Activated CD4-positive, alpha-beta T cell treated with anti-CD3 and anti-CD28 coated beads, Interleukin-2, amount 10 ng/mL, durations not matched to agents 24 days and 14 days (primary cell): Measurements from ENCODE around the gene KRTAP5-9. TPM values are rescaled to one million over a fixed set of nuclear protein-coding genes. Genes with fewer than 3 reads are reported as not detected.
"Not testable (repeated sequence)": the region's sequence is repeated elsewhere in the genome, so short reads cannot be mapped to it uniquely, and the experiment has no call there.

ENCODE experiments used
- DNase-seq: peaks from one replicate; pipeline ENCODE4 v3.0.0; 2022
- H3K27ac Mint-ChIP-seq: one replicate; pipeline ENCODE4 v1.8.0; 2022; ENCODE audit warnings: mild to moderate bottlenecking, mixed read lengths
- H3K27me3 Mint-ChIP-seq: one replicate; pipeline ENCODE4 v1.8.0; 2022; ENCODE audit warnings: mixed read lengths
- H3K36me3 Mint-ChIP-seq: one replicate; pipeline ENCODE4 v1.8.0; 2022; ENCODE audit warnings: low read depth, mild to moderate bottlenecking, mixed read lengths
- H3K4me1 Mint-ChIP-seq: one replicate; pipeline ENCODE4 v1.8.0; 2021; ENCODE audit warnings: mixed read lengths
- H3K4me3 Mint-ChIP-seq: one replicate; pipeline ENCODE4 v1.8.0; 2022; ENCODE audit warnings: mild to moderate bottlenecking, moderate library complexity, mixed read lengths
- H3K9me3 Mint-ChIP-seq: one replicate; pipeline ENCODE4 v1.8.0; 2021; ENCODE audit warnings: mixed read lengths
- intact Hi-C: fragments of 100-400 bp; cut with micrococcal nuclease; formaldehyde crosslinking; loops from one replicate; pipeline ENCODE4 v1.15.1; 2023
- total RNA-seq: library from RNA; stranded (reverse); gene quantifications from 2 replicates; pipeline ENCODE4 v1.2.3, GENCODE V29; 2022

KRTAP5-9 gene
- total RNA-seq, 1 donor from 2014 or later = not detected

DNA sequence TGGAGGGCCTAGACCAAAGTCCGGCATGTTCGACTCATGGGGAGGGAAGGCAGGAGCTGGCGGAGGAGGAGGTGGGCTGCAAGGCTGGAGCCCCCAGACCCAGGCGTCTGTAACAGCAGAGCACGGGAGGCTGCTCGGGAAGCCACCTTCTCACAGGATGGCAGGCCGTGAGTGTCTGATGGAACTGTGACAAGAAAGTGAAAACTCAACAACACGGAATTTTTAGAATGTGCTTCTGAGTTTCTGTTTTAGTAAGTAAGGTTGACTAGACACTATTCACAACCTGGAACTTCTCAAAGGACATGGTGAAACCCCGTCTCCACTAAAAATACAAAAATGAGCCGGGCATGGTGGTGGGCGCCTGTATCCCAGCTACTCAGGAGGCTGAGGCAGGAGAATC lies 8.2 kb upstream of the KRTAP5-9 start:
- DNase-seq, intact Hi-C loops, H3K27me3 Mint-ChIP-seq, H3K4me1 Mint-ChIP-seq, H3K36me3 Mint-ChIP-seq, H3K4me3 Mint-ChIP-seq, H3K27ac Mint-ChIP-seq: not testable (repeated sequence)
- H3K9me3 Mint-ChIP-seq = peaks cover 12% of the 10 kb centered on the region

DNA sequence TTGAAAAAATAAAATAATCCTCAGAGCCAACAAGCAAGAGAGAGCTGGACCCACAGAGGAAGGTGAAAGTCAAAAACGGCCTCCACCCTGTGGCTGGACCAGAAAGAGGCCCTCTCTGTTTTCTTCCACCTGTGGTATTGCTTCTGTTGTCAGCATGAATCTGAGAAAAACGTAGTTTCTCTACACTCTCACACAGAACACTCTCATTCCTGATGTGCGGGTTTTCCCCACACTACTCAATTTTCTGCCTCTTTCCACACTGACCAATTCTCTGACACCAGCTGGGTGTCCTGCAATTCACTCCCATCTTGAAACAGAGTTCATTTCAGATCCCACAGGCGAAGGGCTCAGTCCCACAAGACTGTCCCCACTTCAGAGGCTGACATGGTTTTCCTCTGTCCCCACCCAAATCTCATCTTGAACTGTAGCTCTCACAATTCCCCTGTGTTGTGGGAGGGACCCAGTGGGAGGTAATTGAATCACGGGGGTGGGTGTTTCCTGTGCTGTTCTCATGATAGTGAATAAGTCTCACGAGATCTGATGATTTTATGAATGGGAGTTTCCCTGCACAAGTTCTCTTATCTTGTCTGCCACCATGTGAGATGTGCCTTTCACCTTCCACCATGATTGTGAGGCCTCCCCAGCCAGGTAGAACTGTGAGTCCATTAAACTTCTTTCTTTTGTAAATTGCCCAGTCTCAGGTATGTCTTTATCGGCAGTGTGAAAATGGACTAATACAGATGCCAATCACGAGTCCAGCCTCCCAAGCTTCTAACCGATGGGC lies 7.5 kb upstream of the KRTAP5-9 start:
- intact Hi-C loops, H3K27ac Mint-ChIP-seq, H3K4me1 Mint-ChIP-seq, H3K27me3 Mint-ChIP-seq, H3K4me3 Mint-ChIP-seq, H3K36me3 Mint-ChIP-seq, DNase-seq: not testable (repeated sequence)
- peaks cover 12% of the 10 kb centered on the region for H3K9me3 Mint-ChIP-seq

DNA sequence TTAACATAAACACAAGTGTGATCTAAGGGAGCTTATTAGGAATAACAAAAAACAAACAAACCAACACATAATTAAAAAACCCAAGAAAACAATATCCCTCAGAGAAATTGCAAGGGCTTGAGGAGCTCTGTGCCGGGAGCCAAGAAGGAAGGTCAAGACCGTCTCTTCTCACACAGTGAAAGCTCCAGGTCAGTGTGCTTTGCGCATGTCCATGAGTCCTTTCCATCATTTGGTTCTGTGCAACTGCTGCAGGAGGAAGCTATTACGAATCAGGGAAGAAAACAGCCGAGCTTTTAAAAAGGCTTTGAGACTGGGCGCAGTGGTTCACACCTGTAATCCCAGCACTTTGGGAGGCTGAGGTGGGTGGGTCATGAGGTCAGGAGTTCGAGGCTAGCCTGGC lies 5.8 kb upstream of the KRTAP5-9 start:
- Mint-ChIP-seq H3K27me3 (no peaks in the 10 kb centered on the region), H3K4me3 (no peak overlapping the region), H3K36me3 (no peaks in the 10 kb centered on the region), H3K9me3 (peaks cover 15% of the 10 kb centered on the region), H3K27ac (no peak overlapping the region), H3K4me1 (peaks cover 2% of the 10 kb centered on the region)
- intact Hi-C loops = no loop called here
- no peak for DNase-seq

DNA sequence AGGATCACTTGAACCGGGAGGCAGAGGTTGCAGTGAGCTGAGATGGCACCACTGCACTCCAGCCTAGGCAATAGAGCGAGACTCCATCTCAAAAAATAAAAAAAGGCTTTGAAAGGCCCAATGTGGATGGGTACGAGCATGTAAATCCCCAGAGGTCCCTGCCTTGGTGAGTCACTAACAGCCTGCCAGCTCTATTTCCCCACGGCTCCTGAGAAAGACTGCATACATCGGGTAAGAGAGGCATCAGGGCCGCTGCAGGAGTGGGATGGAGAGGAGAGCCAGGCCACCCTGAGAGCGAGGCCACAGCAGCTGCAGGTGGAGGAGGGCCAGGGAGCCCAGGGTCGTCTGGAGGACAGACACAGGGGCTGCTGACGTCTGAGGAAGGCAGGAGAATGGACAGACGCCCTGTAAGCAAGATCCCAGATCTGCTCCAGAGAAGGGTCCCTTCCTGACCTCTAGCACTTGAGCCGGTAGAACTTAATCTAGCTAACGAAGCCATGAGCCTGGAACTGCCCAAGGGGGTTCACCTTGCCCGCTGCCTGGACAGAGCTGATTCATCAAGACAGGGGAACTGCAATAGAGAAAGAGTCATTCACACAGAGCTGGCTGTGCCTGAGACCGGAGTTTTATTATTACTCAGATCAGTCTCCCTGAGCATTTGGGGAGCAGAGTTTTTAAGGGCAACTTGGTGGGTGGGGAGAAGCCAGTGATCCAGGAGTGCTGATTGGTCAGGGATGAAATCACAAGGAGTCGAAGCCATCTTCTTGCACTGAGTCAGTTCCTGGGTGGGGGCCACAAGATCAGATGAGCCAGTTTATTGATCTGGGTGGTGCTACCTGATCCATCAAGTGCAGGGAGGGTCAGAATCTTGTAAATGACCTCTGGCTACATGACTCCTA lies 5.1 kb upstream of the KRTAP5-9 start:
- H3K4me3 Mint-ChIP-seq = no peak overlapping the region
- no peaks in the 10 kb centered on the region for H3K27me3 Mint-ChIP-seq
- H3K36me3 Mint-ChIP-seq = no peaks in the 10 kb centered on the region
- no peak overlapping the region for H3K27ac Mint-ChIP-seq
- intact Hi-C loops = no loop called here
- peaks cover 15% of the 10 kb centered on the region for H3K9me3 Mint-ChIP-seq
- no peak for DNase-seq
- H3K4me1 Mint-ChIP-seq = peaks cover 2% of the 10 kb centered on the region

DNA sequence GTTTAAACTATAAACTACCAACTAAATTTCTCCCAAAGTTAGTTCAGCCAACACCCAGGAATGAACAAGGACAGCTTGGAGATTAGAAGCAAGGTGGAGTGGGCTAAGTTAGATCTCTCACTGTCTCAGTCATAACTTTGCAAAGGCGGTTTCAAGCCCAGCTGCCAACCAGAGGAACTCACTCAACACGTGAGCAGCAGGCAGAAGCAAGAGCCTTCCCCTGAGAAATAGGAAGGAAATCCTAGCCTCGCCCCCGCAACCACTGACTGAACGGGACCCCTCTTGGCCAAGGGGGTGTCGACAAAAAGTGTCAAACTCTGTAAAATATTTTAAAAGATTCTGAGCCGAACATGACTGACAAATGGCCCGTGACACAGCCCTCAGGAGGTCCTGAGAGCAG lies 4.4 kb upstream of the KRTAP5-9 start:
- Mint-ChIP-seq H3K9me3 (peaks cover 15% of the 10 kb centered on the region), H3K27ac (no peak overlapping the region), H3K36me3 (no peaks in the 10 kb centered on the region), H3K4me3 (no peak overlapping the region), H3K4me1 (peaks cover 2% of the 10 kb centered on the region), H3K27me3 (no peaks in the 10 kb centered on the region)
- intact Hi-C loops = no loop called here
- no peak for DNase-seq

DNA sequence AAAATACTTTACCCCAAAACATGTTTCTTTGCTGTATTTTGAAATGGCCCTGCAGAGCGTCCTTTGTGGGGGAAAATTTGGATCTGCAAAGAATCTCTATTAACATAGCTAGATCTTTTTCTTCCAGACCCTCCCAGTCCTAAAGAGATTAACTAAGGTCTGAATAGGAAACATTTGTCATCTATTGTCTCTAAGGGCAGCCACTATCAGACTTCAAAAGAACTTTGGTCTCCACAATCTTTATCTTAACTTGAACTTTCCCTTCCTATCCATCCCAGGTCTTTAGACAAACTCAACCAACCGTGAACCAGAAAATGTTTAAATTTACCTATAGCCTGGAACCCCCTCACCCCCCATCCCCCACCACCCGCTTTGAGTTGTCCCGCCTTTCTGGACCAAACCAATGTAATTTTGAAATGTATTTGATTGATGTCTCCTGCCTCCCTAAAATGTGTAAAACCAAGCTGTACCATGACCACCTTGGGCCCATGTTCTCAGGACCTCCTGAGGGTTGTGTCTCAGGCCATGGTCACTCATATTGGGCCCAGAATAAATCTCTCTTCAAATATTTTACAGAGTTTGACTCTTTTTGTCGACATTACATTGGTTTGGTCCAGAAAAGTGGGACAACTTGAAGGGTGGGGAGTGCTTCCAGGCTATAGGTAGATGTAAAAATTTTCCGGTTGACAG lies 3.5 kb upstream of the KRTAP5-9 start:
- no peak for DNase-seq
- no peaks in the 10 kb centered on the region for H3K36me3 Mint-ChIP-seq
- no peaks in the 10 kb centered on the region for H3K27me3 Mint-ChIP-seq

DNA sequence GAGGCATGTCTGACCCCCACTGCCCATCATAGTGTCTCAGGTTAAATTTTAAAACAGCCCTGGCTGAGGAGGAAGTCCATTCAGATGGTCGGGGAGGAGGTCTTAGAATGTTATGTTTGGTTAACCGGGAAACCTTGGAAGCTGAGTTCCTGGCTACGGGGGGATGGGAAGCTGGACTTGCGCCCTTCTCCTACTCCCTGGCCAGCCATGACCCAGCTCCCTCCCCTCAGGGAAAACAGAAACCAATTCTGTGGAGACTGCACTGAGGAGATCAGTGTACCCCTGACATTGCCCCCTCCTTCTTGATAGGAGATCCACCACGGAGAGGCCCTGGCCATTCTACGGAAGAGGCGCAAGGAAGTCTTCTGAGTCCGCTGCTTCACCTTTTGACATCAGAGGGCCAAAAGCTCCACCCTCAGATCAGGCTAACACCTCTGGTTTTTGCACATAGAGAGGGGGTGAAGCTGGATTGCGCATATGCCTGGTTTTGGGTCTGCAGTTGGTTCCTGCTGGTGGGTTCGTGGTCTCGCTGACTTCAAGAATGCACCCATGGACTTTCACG lies 2.7 kb upstream of the KRTAP5-9 start:
- intact Hi-C loops = no loop called here
- H3K27ac Mint-ChIP-seq = no peak overlapping the region
- H3K9me3 Mint-ChIP-seq = peaks cover 15% of the 10 kb centered on the region
- H3K4me1 Mint-ChIP-seq = peaks cover 2% of the 10 kb centered on the region
- H3K27me3 Mint-ChIP-seq = peaks cover 5% of the 10 kb centered on the region
- H3K4me3 Mint-ChIP-seq = no peak overlapping the region
- no peaks in the 10 kb centered on the region for H3K36me3 Mint-ChIP-seq
- no peak for DNase-seq

More for the DNA sequence above, 3.5 kb upstream of the KRTAP5-9 start:
- H3K4me3 Mint-ChIP-seq = no peak overlapping the region
- intact Hi-C loops = no loop called here
- peaks cover 15% of the 10 kb centered on the region for H3K9me3 Mint-ChIP-seq
- H3K27ac Mint-ChIP-seq = no peak overlapping the region
- H3K4me1 Mint-ChIP-seq = peaks cover 2% of the 10 kb centered on the region

DNA sequence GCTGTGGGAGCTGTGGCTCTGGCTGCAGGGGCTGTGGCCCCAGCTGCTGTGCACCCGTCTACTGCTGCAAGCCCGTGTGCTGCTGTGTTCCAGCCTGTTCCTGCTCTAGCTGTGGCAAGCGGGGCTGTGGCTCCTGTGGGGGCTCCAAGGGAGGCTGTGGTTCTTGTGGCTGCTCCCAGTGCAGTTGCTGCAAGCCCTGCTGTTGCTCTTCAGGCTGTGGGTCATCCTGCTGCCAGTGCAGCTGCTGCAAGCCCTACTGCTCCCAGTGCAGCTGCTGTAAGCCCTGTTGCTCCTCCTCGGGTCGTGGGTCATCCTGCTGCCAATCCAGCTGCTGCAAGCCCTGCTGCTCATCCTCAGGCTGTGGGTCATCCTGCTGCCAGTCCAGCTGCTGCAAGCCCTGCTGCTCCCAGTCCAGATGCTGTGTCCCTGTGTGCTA lies 514 bp downstream of the KRTAP5-9 start:
- no peaks in the 10 kb centered on the region for H3K4me1 Mint-ChIP-seq
- no peak overlapping the region for H3K27ac Mint-ChIP-seq
- H3K9me3 Mint-ChIP-seq = peaks cover 3% of the 10 kb centered on the region
- intact Hi-C loops = no loop called here
- no peak for DNase-seq
- H3K36me3 Mint-ChIP-seq = no peaks in the 10 kb centered on the region
- H3K4me3 Mint-ChIP-seq = no peak overlapping the region
- peaks cover 14% of the 10 kb centered on the region for H3K27me3 Mint-ChIP-seq

DNA sequence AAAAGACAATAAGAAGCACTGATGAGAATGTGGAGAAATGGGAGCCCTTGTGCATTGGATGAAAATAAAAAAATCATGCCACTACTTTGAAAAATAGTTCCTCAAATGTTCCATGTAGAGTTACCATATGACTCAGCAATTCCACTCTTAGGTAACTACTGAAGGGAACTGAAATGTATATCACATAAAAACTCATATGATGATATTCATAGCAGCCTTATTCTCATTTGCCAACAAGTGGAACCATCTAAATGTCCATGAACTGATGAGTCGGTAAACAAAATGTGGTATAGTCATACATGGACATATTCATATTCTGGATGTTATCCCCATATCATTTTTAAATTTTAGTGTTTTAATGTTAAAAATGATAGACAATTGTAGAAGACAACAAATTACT lies 3.5 kb downstream of the KRTAP5-9 start:
- no peak overlapping the region for H3K27ac Mint-ChIP-seq
- H3K4me1 Mint-ChIP-seq = no peaks in the 10 kb centered on the region
- H3K4me3 Mint-ChIP-seq = no peak overlapping the region
- peaks cover 16% of the 10 kb centered on the region for H3K27me3 Mint-ChIP-seq
- intact Hi-C loops = no loop called here
- H3K36me3 Mint-ChIP-seq = no peaks in the 10 kb centered on the region
- H3K9me3 Mint-ChIP-seq = no peaks in the 10 kb centered on the region
- no peak for DNase-seq

DNA sequence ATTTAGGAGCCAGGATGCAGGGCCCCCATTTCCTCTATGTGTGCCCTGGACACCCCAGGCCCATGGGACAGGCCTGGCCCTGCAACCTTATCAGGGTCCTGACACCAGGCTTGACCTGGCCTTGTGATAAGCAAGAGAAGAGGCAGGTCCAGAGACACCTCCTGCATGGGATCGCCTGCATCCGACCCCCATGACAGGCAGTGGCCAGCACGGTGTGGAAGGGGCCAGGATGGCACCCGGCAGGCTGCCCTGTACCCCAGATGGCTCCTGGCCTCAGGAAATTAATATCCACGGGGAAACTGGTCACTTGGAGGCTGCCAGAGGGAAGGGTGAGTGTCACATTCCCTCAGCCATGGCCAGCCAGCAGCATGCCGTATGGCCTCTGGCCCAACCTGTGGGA lies 6.8 kb downstream of the KRTAP5-9 start:
- intact Hi-C loops = no loop called here
- no peaks in the 10 kb centered on the region for H3K36me3 Mint-ChIP-seq
- H3K4me1 Mint-ChIP-seq = no peaks in the 10 kb centered on the region
- peaks cover 25% of the 10 kb centered on the region for H3K27me3 Mint-ChIP-seq
- H3K27ac Mint-ChIP-seq = no peak overlapping the region
- no peak for DNase-seq
- H3K9me3 Mint-ChIP-seq = no peaks in the 10 kb centered on the region
- H3K4me3 Mint-ChIP-seq = no peak overlapping the region

DNA sequence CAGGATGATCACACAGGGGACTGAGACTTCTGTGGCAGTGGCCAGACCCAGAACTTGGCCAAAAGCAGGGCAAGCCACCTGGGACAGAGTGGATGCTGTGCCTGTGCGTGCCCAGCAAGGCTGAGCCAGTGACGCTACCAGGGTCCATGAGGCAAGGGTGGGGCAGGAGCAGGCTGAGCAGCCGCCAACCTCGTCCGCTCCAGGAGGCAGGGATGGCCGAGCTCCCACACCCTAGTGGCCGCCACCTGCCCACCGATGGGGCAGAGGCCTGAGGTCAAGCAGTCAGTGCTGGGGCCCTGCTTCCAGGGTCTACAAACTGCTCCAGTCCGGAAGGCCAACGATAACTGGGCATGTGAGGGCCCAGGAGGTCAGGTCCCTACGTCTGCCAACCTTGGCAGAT lies 7.3 kb downstream of the KRTAP5-9 start:
- no peak for DNase-seq
- no peak overlapping the region for H3K27ac Mint-ChIP-seq
- no peaks in the 10 kb centered on the region for H3K36me3 Mint-ChIP-seq
- no peaks in the 10 kb centered on the region for H3K9me3 Mint-ChIP-seq
- intact Hi-C loops = no loop called here
- peaks cover 21% of the 10 kb centered on the region for H3K27me3 Mint-ChIP-seq
- no peaks in the 10 kb centered on the region for H3K4me1 Mint-ChIP-seq
- H3K4me3 Mint-ChIP-seq = no peak overlapping the region

DNA sequence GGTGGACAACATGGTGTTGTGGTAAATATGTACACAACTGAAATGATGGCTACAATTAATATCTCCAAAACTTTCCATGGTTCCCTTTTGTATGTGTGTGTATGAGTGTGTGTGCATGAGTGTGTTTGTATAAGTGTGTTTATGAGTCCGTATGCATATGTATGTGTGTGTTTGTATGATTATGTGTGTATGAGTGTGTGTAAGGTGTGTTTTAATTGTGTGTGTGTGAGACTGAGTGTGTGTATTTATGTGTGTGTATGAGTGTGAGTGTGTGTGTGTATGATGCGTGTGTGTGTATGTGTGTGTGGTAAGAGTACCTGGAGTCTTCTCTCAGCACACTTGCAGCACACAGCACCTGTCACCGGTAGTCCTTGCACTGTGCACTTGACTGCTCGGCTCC lies 7.8 kb downstream of the KRTAP5-9 start:
- H3K4me3 Mint-ChIP-seq = no peak overlapping the region
- intact Hi-C loops = no loop called here
- peaks cover 18% of the 10 kb centered on the region for H3K27me3 Mint-ChIP-seq
- no peaks in the 10 kb centered on the region for H3K36me3 Mint-ChIP-seq
- H3K9me3 Mint-ChIP-seq = no peaks in the 10 kb centered on the region
- H3K4me1 Mint-ChIP-seq = no peaks in the 10 kb centered on the region
- H3K27ac Mint-ChIP-seq = no peak overlapping the region
- DNase-seq = no peak

DNA sequence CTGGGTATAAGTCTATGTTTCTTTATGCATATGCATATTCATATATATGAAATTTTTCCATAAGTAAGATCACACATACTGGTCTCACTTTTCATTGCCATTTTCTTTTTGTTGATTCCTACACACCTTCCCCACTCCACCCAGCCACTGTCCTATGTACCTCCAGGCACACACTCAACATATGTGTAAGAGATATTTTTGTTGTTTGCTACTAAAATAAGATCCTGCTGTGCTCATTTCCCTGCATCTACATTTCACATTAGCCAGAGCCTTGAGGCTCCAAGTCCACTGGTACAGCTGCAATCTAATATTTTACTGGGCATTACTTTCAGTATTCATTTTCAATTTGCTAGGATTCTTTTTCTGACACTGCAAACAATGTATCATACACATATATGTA lies 9.0 kb downstream of the KRTAP5-9 start:
- no peak overlapping the region for H3K27ac Mint-ChIP-seq

DNA sequence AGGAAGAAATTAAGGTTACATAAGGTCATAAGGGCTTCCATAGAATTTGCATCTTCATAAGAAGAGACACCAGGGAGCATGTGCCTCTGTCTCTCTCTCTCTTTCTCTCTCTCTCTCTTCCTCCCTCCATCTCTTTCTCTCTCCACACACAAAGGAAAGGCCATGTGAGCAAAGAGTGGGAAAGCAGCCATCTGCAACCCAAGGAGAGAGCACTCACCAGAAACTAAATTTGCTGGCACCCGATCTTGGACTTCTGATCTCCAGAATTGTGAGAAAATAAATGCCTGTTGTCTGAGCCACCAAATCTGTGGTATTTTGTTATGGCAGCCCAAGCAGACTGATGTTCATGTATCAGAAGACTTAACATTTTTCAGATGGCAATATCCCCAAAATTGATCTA lies 10.8 kb downstream of the KRTAP5-9 start:
- Mint-ChIP-seq H3K36me3 (no peaks in the 10 kb centered on the region), H3K27ac (no peak overlapping the region), H3K27me3 (peaks cover 28% of the 10 kb centered on the region), H3K4me3 (no peak overlapping the region), H3K4me1 (no peaks in the 10 kb centered on the region), H3K9me3 (no peaks in the 10 kb centered on the region)
- DNase-seq = no peak
- intact Hi-C loops = no loop called here

More for the DNA sequence above, 9.0 kb downstream of the KRTAP5-9 start:
- Mint-ChIP-seq H3K9me3 (no peaks in the 10 kb centered on the region), H3K36me3 (no peaks in the 10 kb centered on the region), H3K27me3 (peaks cover 19% of the 10 kb centered on the region), H3K4me1 (no peaks in the 10 kb centered on the region), H3K4me3 (no peak overlapping the region)
- intact Hi-C loops = no loop called here
- no peak for DNase-seq
